K562 (cell line): ENCODE results near the gene CPNE2.

Experiments
- EZH2 ChIP-seq: IDR thresholded peaks from 2 replicates; pipeline ENCODE4 v1.6.1; 2012; ENCODE audit warnings: low read depth, mild to moderate bottlenecking, inconsistent platforms, low read length, borderline replicate concordance
- MAZ ChIP-seq, 2 experiments: fragments of 450-650 bp in 1 of 2; sonication (generic) in 1 of 2; formaldehyde crosslinking; IDR thresholded peaks in 1 of 2; conservative IDR thresholded peaks in 1 of 2; 2 replicates each; pipeline versions ENCODE4 v1.4.0 to v1.5.0; 2020; ENCODE audit warnings: mild to moderate bottlenecking in 1 of 2, missing genetic modification reagents in 1 of 2

GRCh38 chr16:57196753-57197152 lies 104.4 kb downstream of the CPNE2 start:
- TF ChIP-seq EZH2, result no peak
- no peak for TF ChIP-seq MAZ (CRISPR knock-in tag; conservative IDR thresholded peaks at IDR 0.05 in 1 of 2, IDR thresholded peaks at IDR 0.05 in 1 of 2)
